ENCODE data around the gene NMD3.
"Not testable (repeated sequence)": the region's sequence is repeated elsewhere in the genome, so short reads cannot be mapped to it uniquely, and the experiment has no call there.

Gene NMD3

DNA sequence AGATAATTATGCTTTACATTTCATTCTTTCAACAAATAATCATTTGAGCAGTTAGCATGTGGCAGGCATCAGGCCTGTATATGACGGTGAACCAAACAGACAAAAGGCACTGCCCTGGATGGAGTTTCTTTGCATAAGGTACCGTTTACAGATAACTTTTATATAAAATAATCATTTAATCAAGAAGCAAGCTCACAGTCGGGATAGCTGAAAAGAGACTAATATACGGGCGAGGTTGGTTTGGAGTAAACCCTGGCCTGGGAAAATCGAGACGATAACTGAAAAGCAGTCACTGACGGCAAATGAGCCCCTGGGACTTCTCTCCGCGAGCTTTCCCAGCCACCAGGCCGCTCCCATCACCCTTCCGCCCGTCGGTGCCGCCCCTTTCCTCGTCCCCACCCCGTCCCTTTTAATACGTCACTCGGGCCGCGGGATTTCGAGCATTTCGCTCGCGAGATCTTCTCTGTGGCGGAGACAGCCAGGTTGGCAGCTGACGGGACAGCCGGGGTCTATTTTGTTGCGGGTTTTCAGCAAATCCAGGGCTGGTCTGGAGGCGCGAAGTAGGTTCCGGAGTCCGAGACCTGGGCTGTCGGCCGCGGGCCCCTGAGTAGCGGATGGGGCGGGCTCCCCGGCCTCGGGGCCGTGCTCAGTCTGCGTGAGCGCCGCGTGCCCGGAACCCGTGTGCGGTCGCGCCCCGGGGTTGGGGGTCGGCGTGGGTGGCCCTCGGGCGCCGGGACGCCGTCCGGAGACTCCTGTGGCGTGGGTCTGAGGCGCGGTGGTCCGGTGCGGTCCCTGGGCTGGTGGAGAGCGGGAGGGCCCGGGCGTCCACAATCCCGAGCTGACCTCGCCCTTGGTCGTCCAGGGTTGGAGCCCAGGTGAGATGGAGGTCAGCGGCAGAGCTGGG, at the start of gene NMD3:
NMD3 (plus strand) TSS at position 462 of the 904 bp plus-strand sequence. CDS start 703 bp downstream, outside the sequence.
- H3K4me3 ChIP-seq (ENCODE audit: low read depth, low read length): peak within 1 kb of the TSS; percentile 100

DNA sequence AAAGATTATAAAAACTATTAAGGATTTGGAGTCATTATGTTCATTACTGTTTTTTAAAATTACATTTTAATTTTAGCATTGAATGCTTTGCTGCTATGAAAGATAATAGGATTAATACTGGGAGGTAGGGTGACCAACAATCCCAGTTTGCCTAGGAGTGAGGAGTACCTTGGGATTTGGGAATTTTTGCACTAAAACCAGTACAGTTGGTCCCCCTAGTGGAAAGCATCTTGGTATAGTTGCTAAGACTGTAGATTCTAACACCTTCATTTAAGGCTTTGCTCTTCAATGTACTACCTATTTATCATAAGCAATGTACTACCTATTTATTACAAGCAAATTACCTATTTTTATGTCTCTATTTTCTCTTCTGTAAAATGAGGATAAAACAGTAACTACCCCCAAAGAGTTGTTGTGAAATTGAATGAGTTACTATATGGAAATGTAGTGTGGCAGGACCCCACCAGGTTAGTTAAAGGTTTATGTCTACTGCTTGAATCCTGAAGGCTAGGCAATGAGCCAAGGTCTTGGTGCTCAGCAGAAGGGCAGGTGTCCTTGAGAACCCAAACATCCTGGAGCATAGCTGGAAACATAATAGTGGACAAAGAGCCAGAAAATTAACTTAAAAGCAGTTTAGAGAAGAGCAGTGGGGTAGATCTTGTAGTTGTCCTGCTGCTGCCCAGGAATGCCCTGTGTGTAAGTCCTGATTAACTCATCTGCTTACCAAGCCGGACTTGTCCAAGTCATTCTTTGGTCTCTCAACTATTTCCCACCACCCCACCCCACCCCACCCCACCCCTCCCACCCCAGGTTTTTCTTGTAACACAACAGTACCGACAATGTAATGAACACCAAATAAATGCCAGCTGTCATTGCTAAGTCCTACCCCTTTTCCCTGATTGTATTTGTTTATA, 49.2 kb upstream of the NMD3 start:
- TF ChIP-seq, protein P1, sequence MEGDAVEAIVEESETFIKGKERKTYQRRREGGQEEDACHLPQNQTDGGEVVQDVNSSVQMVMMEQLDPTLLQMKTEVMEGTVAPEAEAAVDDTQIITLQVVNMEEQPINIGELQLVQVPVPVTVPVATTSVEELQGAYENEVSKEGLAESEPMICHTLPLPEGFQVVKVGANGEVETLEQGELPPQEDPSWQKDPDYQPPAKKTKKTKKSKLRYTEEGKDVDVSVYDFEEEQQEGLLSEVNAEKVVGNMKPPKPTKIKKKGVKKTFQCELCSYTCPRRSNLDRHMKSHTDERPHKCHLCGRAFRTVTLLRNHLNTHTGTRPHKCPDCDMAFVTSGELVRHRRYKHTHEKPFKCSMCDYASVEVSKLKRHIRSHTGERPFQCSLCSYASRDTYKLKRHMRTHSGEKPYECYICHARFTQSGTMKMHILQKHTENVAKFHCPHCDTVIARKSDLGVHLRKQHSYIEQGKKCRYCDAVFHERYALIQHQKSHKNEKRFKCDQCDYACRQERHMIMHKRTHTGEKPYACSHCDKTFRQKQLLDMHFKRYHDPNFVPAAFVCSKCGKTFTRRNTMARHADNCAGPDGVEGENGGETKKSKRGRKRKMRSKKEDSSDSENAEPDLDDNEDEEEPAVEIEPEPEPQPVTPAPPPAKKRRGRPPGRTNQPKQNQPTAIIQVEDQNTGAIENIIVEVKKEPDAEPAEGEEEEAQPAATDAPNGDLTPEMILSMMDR (IDR thresholded peaks at IDR 0.05; ENCODE audit: insufficient read depth, low read depth, low read length, missing control alignments): no peak
- DNase-seq (ENCODE audit: low read depth): no peak
- no peak overlapping the region for H3K4me3 ChIP-seq (ENCODE audit: low read depth, low read length)

More for the DNA sequence above, at the start of gene NMD3:
- peak; percentile 95 for DNase-seq (ENCODE audit: low read depth)
- TF ChIP-seq, protein P1 (IDR thresholded peaks at IDR 0.05; ENCODE audit: insufficient read depth, low read depth, low read length, missing control alignments): no peak

DNA sequence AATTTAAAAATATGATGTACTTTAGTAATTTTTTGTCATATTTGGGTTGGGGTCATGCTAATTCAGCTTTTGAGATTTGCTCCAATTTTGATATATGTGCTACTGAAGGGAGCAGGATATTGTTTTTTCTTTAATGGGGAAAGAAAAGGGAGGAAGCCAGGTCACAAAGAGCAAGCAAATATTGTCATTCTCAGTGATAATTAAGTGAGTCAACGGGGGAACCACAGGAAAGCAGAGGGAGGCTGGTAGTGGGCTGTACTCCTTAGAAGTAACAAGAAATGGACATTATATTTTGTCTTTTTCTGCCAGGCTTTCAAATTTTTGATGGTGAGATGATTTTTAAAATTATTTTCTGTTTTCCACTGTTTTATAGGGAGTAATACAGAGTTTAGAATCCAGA, 45.6 kb upstream of the NMD3 start:
- no peak overlapping the region for H3K4me3 ChIP-seq (ENCODE audit: low read depth, low read length)
- no peak for DNase-seq (ENCODE audit: low read depth)
- TF ChIP-seq, protein P1 (IDR thresholded peaks at IDR 0.05; ENCODE audit: insufficient read depth, low read depth, low read length, missing control alignments): no peak

DNA sequence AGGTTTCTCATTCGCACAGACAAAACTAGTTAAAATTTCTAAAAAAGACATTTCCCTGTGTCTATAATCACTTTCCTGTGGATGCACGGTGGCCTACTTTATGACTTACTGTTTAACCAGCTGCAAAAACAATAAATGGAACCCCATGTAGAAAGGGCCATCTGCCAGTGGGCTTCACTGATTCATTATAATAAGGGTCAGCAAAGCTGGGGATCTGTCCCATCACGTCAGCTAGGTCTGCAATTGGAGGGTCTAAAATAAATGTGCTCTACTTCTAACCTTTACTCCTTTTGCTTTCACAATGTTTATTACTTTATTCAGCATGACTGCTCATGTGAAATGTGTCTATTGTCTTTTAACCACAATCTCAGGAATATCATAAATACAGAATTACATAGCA, 43.1 kb upstream of the NMD3 start:
- H3K4me3 ChIP-seq (ENCODE audit: low read depth, low read length): no peak overlapping the region
- DNase-seq (ENCODE audit: low read depth): no peak
- TF ChIP-seq, protein P1 (IDR thresholded peaks at IDR 0.05; ENCODE audit: insufficient read depth, low read depth, low read length, missing control alignments): no peak

DNA sequence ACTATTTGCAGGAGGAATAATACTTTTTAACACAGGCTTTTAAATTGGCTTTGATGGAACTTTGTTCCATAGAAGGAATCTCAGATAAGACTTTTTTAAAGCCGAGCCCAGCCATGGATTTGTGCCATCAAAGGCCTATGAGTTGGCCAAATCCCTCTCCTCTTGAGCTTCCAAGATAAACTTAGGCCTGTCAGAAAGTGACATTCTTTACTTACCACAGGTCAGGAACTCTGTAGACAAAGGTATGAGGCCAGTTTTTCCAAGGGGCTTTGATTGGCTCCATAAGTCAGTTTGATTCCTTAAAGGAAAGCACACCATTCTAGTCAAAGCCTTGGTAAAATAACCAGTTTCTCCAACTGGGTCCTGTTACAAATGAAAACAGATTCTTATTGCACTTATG, 39.7 kb upstream of the NMD3 start:
- not testable (repeated sequence) for DNase-seq (ENCODE audit: low read depth); H3K4me3 ChIP-seq (ENCODE audit: low read depth, low read length)

DNA sequence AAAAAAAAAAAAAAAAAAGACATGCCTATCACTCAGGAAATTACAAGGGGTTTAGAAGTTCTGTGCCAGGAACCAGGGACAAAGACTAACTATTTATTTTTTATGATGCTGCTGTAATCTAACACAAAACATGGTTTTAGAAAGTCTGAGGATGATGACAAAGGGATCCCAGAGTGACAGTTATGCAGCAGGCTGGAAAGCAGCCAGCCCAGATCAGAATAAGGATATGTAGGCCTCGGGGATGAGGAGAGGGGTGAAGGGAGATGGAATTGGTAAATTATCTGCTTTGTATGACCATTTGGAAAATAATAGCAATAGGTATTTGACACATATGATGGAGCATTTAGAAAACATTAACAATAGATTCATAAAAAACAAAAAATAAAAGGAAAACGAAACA, 34.1 kb upstream of the NMD3 start:
- TF ChIP-seq, protein P1 (IDR thresholded peaks at IDR 0.05; ENCODE audit: insufficient read depth, low read depth, low read length, missing control alignments): no peak
- H3K4me3 ChIP-seq (ENCODE audit: low read depth, low read length): no peak overlapping the region
- no peak for DNase-seq (ENCODE audit: low read depth)
